Measurements from ENCODE around the gene ANKMY1. TPM values are rescaled to one million over a fixed set of nuclear protein-coding genes. Genes with fewer than 3 reads are reported as not detected.

The ANKMY1 gene
- total and polyA plus RNA-seq, 2 of the 8 experiments (the other 6 are each of a cell fraction or from before 2014, with no cell fraction given), result 4.5 to 4.8 TPM

- H3K36me3 ChIP-seq (ENCODE audit: control insufficient read depth in 2 of 4, insufficient read depth in 4 of 4, low read length in 3 of 4), result no peaks in the 10 kb centered on the region; a peak in 1 of 8 replicates
- H3K14ac ChIP-seq (ENCODE audit: insufficient read length), result no peak overlapping the region
- H3K4me2 ChIP-seq (ENCODE audit: insufficient read depth in 1 of 2, low read depth in 2 of 2, low read length in 2 of 2), result no peak overlapping the region
- no peak overlapping the region for H3K23ac ChIP-seq (ENCODE audit: insufficient read length)
- H2BK12ac ChIP-seq (ENCODE audit: low read depth, low read length), result 0 out of 2 replicates have a peak overlapping the region, but pooled peaks have one; percentile 27
- H3K56ac ChIP-seq (replicated peaks; ENCODE audit: insufficient read length, low read depth, low read length), result no peak overlapping the region
- no peak for FAIRE-seq
- peak overlapping the region; percentile 45; the same call in 1 of the 2 replicates for H4K8ac ChIP-seq (ENCODE audit: extremely low read depth, insufficient read depth, low read length)
- no peaks in the 10 kb centered on the region for H3K9me3 ChIP-seq (ENCODE audit: insufficient read depth in 2 of 2, low read depth in 1 of 2, low read length in 1 of 2)
- H2AK5ac ChIP-seq (ENCODE audit: low read depth, low read length), result no peak overlapping the region
- no peaks in the 10 kb centered on the region for H3K79me1 ChIP-seq (ENCODE audit: low read depth, low read length)
- H3K4ac ChIP-seq (replicated peaks; ENCODE audit: insufficient read length, low read depth, low read length), result no peak overlapping the region
- H2BK120ac ChIP-seq (replicated peaks; ENCODE audit: low read depth, low read length), result no peak overlapping the region
- WGBS, 2 experiments (ENCODE audit: extremely low coverage in 1 of 2, insufficient coverage in 1 of 2, insufficient read length in 1 of 2, insufficient replicate concordance in 2 of 2, low coverage in 1 of 2, low lambda C conversion rate in 2 of 2, missing lambda C conversion rate in 1 of 2), result 88% methylated on average over 19 of the region's 19 CpGs; no CpG with 5 or more reads in 1 of the 2 experiments
- H3K18ac ChIP-seq (ENCODE audit: extremely low read depth, low read length), result no peak overlapping the region
- no peak overlapping the region for H4K5ac ChIP-seq (ENCODE audit: insufficient read length, low read depth, low read length)
- POLR2A ChIA-PET (ENCODE audit: partially characterized antibody), result no interaction called here
- 0 out of 7 replicates have a peak, but pooled peaks cover 0 to 2% (median 0%) of the 10 kb centered on the region in 4 experiments for H3K27me3 ChIP-seq (replicated peaks in 1 of 4; ENCODE audit: control insufficient read depth in 3 of 4, extremely low read depth in 1 of 4, insufficient read depth in 3 of 4, low read length in 3 of 4)
- no peaks in the 10 kb centered on the region for H3K4me1 ChIP-seq (replicated peaks in 1 of 4; ENCODE audit: control insufficient read depth in 3 of 4, insufficient read depth in 4 of 4, low read length in 3 of 4)
- no peak overlapping the region for H4K91ac ChIP-seq (replicated peaks; ENCODE audit: insufficient read length, low read length)
- no peak overlapping the region for H3K27ac ChIP-seq (ENCODE audit: low read depth, low read length)
- no peaks in the 10 kb centered on the region for H3K79me2 ChIP-seq (ENCODE audit: control insufficient read depth in 1 of 2, insufficient read depth in 2 of 2, low read length in 2 of 2)
- no peak overlapping the region for H3K9ac ChIP-seq (replicated peaks in 1 of 4; ENCODE audit: extremely low read depth in 1 of 4, low read depth in 3 of 4, low read length in 3 of 4)
- DNase-seq (ENCODE audit: low read depth in 1 of 2, low spot score in 2 of 2), result no peak
- peaks cover 0 to 4% of the 10 kb centered on the region in 2 experiments for H4K20me1 ChIP-seq (replicated peaks in 1 of 2; ENCODE audit: control insufficient read depth in 1 of 2, insufficient read depth in 2 of 2, low read length in 2 of 2)
- H3K23me2 ChIP-seq (ENCODE audit: low read depth, low read length), result no peaks in the 10 kb centered on the region
- no peak overlapping the region for H2BK15ac ChIP-seq (ENCODE audit: low read length)
- no peak for TF ChIP-seq E2F6 (IDR thresholded peaks at IDR 0.05)
- no peak for TF ChIP-seq CTBP2 (IDR thresholded peaks at IDR 0.05; ENCODE audit: borderline replicate concordance, insufficient read depth, insufficient read length, low read length)
- peak overlapping the region; percentile 42; the same call in 1 of the 2 replicates for H2AFZ ChIP-seq (ENCODE audit: low read length)
- no peak overlapping the region for H2BK5ac ChIP-seq (ENCODE audit: low read depth, low read length)
- no peak overlapping the region for H2BK20ac ChIP-seq (ENCODE audit: low read length)
- CTCF ChIA-PET (ENCODE audit: partially characterized antibody), result interaction anchor here (1.0 to 3.2 kb wide), 10 partner anchors 8 to 146 kb away, joined by 3 to 17 read pairs (median 3); partner anchors contain the start of gene CAPN10
- H3K4me3 ChIP-seq (ENCODE audit: extremely low read depth in 1 of 4, insufficient read depth in 2 of 4, low read depth in 3 of 4, low read length in 4 of 4), result no peak overlapping the region
These were observed 47.3 kb upstream of the ANKMY1 start for GRCh38 chr2:240604939-240605716.
